ENCODE measurements around the gene ITGA7.
"Not testable (repeated sequence)": the region's sequence is repeated elsewhere in the genome, so short reads cannot be mapped to it uniquely, and the experiment has no call there.

ITGA7 gene

DNA sequence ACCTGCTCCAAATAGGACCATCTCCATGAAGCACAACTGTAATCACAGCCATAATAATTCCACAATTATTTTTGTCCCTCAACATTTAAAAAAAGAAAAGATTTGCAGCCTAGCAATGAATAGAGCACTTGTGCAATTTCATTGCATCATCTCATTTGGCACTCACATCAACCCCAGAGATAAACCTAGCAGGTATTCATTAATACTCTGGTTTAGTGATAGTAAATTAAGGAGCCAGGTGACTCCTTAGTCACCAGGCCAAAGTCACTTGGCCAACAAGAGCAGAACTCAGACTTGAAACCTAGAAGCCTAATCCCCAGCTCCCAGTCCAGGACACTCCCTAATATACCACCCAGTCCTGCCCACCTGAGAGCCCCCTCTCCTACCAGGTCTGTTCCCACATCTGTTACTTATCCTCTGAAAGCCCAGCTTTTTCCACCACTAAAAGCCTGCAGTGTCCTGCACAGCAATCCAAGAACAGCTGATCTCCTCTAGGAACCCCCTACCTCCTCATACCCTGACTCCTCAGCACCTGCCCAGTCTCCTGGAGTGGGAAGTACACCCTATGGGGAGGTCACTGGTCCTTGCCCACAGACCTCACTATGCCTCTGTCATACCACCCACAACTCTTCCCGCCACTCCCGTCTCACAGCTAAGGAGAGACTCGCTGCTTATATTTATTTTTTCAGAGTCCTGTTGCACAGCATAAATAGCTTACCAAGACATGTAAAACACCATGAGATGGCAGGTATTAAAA, 48.9 kb downstream of the ITGA7 start:
- ATAC-seq (replicated peaks), result no peak
- Mint-ChIP-seq H3K4me3 (no peak overlapping the region), H3K27me3 (peaks cover 6 to 24% of the 10 kb centered on the region in 2 donors), H3K9me3 (no peaks in the 10 kb centered on the region), H3K27ac (no peak overlapping the region), H3K36me3 (ENCODE audit: insufficient read depth) (peaks cover 3% of the 10 kb centered on the region), H3K4me1 (ENCODE audit: low read depth in 2 of 2) (peaks cover 0 to 3% of the 10 kb centered on the region in 2 donors)
- no peak for DNase-seq

DNA sequence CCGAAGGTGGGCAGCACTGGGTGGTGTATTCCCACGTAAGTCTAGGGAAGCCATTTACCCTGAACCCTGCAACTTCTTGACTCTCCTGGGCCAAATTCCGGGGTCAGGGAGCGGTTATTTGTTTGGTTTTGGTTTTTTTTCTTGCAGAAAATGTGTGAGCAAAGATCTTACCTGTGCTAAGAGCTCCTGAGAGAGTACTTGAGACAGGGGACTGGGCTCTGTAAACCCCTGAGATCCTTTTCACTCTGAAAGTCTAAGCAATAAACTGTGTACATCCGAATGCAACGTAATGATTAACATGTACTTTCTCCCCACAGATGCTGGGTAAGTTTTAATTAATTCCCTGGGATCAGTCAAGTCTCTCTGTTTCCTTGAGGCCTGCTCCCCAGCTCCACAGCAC, 49.5 kb downstream of the ITGA7 start:
- Mint-ChIP-seq H3K4me1 (ENCODE audit: low read depth in 2 of 2) (peaks cover 0 to 3% of the 10 kb centered on the region in 2 donors), H3K9me3 (no peaks in the 10 kb centered on the region), H3K27ac (no peak overlapping the region), H3K27me3 (peaks cover 6 to 24% of the 10 kb centered on the region in 2 donors), H3K36me3 (ENCODE audit: insufficient read depth) (peaks cover 3% of the 10 kb centered on the region), H3K4me3 (no peak overlapping the region)
- DNase-seq (no peak), ATAC-seq (replicated peaks) (no peak)

DNA sequence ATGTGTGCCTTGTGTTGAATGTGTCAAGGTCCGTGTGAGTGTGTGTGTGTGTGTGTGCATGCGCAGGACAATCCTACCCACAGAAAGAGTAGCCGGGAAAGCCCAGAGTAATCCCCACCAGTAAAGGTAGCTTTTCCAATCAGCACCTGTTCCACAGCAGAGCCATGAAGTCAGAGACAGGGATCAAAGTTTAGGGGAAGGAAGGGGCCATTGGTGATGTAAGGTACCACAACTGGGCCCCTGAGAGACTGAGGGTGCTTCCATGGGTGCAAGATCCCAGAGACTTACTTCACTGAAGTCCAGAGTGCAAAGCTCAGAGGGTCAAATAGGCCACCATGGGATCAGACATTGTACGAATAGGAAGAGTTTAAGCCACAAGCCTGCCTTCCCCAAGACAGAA, 50.5 kb downstream of the ITGA7 start:
- peaks cover 0 to 15% of the 10 kb centered on the region in 2 donors for H3K27me3 Mint-ChIP-seq
- no peaks in the 10 kb centered on the region for H3K9me3 Mint-ChIP-seq
- H3K4me1 Mint-ChIP-seq (ENCODE audit: low read depth in 2 of 2), result peaks cover 0 to 3% of the 10 kb centered on the region in 2 donors
- peaks cover 3% of the 10 kb centered on the region for H3K36me3 Mint-ChIP-seq (ENCODE audit: insufficient read depth)
- H3K27ac Mint-ChIP-seq, result no peak overlapping the region
- no peak overlapping the region for H3K4me3 Mint-ChIP-seq
- ATAC-seq (replicated peaks) (no peak), DNase-seq (no peak)

DNA sequence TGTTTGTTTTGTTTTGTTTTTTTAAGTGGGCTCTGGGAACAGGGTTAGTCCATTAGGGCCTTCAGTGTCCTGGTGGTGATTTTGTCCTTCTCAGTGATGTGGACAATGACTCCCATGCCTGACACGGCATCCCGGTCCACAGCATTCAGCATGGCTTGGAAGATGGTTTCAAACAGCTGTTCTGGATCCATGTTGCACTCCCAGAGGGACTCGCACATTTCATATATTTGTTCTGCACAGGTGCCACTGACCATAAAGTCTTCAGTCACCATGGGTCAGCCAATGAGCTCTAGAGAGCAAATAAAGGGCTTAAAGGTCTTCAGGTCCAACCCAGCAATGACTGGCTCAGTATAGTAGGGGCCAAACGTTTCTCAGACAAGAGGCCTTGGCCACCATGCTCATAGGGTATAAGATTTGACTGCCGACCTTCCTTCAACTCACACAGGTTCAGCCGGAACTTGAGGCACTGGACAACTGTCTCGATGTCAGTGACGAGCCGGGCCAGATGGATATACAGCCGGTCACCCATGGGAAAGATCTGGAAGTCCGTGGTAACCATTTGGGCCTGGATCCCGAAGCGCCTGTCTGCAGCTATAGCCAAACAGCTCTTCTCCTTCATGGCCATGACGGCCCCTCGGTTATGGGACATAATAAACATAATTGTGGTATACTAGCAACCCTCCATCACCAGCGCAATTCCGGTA, 53.0 kb downstream of the ITGA7 start:
- Mint-ChIP-seq H3K4me3 (no peak overlapping the region), H3K36me3 (ENCODE audit: insufficient read depth) (peaks cover 3% of the 10 kb centered on the region), H3K4me1 (ENCODE audit: low read depth in 2 of 2) (peaks cover 0 to 3% of the 10 kb centered on the region in 2 donors), H3K27me3 (peaks cover 0 to 7% of the 10 kb centered on the region in 2 donors), H3K27ac (no peak overlapping the region), H3K9me3 (no peaks in the 10 kb centered on the region)
- DNase-seq, result no peak
- no peak for ATAC-seq (replicated peaks)

DNA sequence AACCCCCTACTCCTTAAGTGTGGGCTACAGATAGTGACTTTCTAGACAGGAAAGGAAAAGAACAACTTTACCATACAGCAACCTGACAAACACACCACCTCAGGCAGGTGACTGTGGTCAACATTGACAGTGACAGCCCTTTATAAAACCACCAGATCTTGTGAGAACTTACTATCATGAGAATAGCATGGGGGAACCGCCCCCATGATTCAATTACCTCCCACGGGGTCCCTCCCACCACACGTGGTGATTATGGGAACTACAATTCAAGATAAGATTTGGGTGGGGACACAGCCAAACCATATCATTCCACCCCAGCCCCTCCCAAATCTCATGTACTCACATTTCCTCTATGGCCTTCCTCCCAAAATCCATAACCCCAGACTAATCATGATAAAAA, 54.7 kb downstream of the ITGA7 start:
- no peak overlapping the region for H3K27ac Mint-ChIP-seq
- H3K36me3 Mint-ChIP-seq (ENCODE audit: insufficient read depth), result peaks cover 3% of the 10 kb centered on the region
- H3K9me3 Mint-ChIP-seq, result no peaks in the 10 kb centered on the region
- DNase-seq (no peak), ATAC-seq (replicated peaks) (peak; percentile 56)
- H3K4me3 Mint-ChIP-seq, result no peak overlapping the region
- no peaks in the 10 kb centered on the region for H3K27me3 Mint-ChIP-seq
- peaks cover 0 to 3% of the 10 kb centered on the region in 2 donors for H3K4me1 Mint-ChIP-seq (ENCODE audit: low read depth in 2 of 2)

DNA sequence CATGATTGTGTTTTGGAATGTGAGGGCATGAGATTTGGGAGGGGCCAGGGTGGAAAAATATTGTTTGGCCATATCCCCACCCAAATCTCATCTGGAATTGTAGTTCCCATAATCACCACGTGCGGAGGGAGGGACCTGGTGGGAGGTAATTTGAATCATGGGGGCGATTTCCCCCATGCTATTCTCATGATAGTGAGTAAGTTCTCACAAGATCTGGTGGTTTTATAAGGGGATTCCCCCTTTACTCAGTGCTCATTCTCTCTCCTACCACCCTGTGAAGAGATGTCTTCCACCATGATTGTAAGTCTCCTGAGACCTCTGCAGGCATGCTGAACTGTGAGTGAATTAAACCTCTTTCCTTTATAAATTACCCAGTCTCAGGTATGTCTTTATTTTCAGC, 55.4 kb downstream of the ITGA7 start:
- H3K36me3 Mint-ChIP-seq (ENCODE audit: insufficient read depth), result peaks cover 3% of the 10 kb centered on the region
- H3K4me3 Mint-ChIP-seq, result no peak overlapping the region
- H3K9me3 Mint-ChIP-seq, result no peaks in the 10 kb centered on the region
- H3K27ac Mint-ChIP-seq, result no peak overlapping the region
- peaks cover 0 to 3% of the 10 kb centered on the region in 2 donors for H3K4me1 Mint-ChIP-seq (ENCODE audit: low read depth in 2 of 2)
- peak; percentile 64 for ATAC-seq (replicated peaks)
- no peak for DNase-seq
- no peaks in the 10 kb centered on the region for H3K27me3 Mint-ChIP-seq

DNA sequence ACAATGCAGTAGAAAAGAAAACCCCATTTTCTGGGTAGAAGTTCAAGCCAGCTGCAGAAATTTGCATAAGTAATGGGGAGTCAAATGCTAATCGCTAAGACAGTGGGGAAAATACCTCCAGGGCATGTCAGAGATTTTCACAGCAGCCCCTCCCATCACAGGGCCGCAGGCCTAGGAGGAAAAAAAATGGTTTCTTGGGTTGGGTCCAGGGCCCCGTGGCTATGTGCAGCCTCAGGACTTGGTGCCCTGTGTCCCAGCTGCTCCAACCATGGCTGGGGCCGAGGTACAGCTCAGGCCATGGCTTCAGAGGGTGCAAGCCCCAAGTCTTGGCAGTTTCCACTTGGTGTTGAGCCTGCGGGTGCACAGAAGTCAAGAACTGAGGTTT, 56.4 kb downstream of the ITGA7 start:
- H3K27ac Mint-ChIP-seq, result no peak overlapping the region
- H3K4me3 Mint-ChIP-seq, result no peak overlapping the region
- no peaks in the 10 kb centered on the region for H3K27me3 Mint-ChIP-seq
- H3K36me3 Mint-ChIP-seq (ENCODE audit: insufficient read depth), result peaks cover 3% of the 10 kb centered on the region
- ATAC-seq (replicated peaks) (no peak), DNase-seq (no peak)
- no peaks in the 10 kb centered on the region for H3K9me3 Mint-ChIP-seq
- H3K4me1 Mint-ChIP-seq (ENCODE audit: low read depth in 2 of 2), result peaks cover 0 to 4% of the 10 kb centered on the region in 2 donors

DNA sequence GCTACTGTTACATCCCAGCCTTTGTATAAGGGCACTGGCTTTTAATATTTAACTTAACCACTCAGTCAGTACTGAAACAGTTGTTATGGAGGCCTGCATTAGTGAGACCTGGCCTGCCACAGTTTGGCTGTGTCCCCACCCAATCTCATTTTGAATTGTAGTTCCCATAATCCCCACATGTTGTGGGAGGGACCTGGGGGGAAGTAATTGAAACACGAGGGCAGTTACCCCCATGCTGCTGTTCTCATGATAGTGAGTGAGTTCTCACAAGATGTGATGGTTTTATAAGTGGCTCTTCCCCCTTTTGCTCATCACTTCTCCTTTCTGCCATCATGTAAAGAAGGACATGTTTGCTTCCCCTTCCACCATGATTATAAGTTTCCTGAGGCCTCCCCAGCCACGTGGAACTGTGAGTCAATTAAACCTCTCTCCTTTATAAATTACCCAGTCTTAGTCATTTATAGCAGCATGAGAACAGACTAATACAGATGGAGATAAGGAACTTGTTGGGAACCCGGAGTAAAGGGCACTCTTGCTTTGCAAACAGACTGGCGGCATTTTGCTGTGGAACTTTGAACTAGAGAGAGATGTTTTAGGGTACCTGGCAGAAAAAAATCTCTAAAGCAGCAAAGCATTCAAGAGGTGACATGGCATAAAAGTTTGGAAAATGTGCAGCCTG, 56.9 kb downstream of the ITGA7 start:
- not testable (repeated sequence) for DNase-seq; H3K4me3 Mint-ChIP-seq; ATAC-seq (replicated peaks); H3K4me1 Mint-ChIP-seq (ENCODE audit: low read depth in 2 of 2); H3K9me3 Mint-ChIP-seq; H3K36me3 Mint-ChIP-seq (ENCODE audit: insufficient read depth); H3K27me3 Mint-ChIP-seq; H3K27ac Mint-ChIP-seq

DNA sequence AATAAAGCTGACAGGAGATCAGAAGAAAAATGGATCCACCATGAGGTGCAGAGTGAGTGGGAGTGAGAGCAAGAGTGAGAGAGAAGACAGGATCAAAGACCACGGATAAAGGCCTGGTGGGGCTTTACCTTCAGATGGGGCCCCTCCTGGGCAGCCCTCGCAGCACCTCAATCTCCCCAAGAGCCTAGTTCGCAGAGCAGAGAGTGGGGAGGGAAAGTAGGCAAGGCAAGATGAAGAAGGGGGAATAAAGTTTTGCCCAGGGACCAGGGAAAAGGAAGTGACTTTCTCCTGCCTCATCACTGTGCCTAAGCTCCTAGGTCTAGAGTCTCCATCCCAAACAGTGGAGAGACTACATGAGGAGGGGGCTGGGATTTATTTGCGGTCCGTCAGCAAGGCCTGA, 60.7 kb downstream of the ITGA7 start:
- H3K36me3 Mint-ChIP-seq (ENCODE audit: insufficient read depth), result no peaks in the 10 kb centered on the region
- no peak overlapping the region for H3K4me3 Mint-ChIP-seq
- ATAC-seq (replicated peaks) (no peak), DNase-seq (no peak)
- H3K27me3 Mint-ChIP-seq, result no peaks in the 10 kb centered on the region
- peaks cover 4 to 6% of the 10 kb centered on the region in 2 donors for H3K4me1 Mint-ChIP-seq (ENCODE audit: low read depth in 2 of 2)
- H3K9me3 Mint-ChIP-seq, result no peaks in the 10 kb centered on the region
- H3K27ac Mint-ChIP-seq, result no peak overlapping the region

DNA sequence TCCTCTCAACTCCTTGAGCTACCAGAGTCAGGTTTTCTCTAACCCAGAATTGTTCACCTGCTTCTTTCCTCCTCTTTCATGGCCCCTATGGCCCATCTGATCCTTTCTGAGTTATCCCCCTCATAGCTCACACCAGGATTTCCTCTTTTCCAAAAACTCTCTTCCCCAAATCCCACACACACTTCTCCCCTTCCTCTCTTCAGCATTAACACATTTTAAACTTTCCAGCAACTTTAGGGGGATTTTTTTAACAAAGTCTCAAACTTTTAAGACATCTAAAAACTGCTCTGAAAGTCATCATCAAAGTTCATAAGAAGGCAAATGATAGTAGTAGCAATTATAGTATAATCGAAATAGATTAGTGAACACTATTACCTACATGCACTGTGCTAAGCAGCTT, 63.1 kb downstream of the ITGA7 start:
- Mint-ChIP-seq H3K27ac (peak overlapping the region in 1 of 2 donors; percentile 2), H3K4me1 (ENCODE audit: low read depth in 2 of 2) (peaks cover 4 to 6% of the 10 kb centered on the region in 2 donors)
- ATAC-seq (replicated peaks), result no peak

DNA sequence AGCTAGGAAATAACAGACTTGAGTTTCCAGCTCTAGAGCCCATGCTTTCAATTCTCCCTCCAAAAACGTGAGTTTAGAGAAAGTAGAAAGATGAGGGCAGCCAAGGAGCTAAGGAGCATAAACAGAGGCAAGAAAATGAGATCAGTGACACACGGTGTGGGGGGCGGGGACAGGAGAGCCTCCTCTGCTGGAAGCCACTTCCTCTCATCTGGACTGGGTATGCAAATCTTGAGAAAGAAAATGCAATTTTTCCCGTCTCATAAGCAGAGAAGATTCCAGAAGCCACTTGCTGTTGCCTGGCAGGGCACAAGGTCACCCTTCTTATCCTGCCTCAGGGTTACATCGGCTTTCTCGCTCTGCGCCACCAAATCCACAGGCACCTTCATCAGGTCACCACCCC, 65.0 kb downstream of the ITGA7 start:
- Mint-ChIP-seq H3K9me3 (no peaks in the 10 kb centered on the region), H3K4me3 (no peak overlapping the region), H3K27me3 (peaks cover 8 to 22% of the 10 kb centered on the region in 2 donors), H3K36me3 (ENCODE audit: insufficient read depth) (no peaks in the 10 kb centered on the region), H3K4me1 (ENCODE audit: low read depth in 2 of 2) (peaks cover 4 to 8% of the 10 kb centered on the region in 2 donors), H3K27ac (peak overlapping the region in 1 of 2 donors; percentile 41)
- ATAC-seq (replicated peaks) (no peak), DNase-seq (no peak)

More for the DNA sequence above, 63.1 kb downstream of the ITGA7 start:
- Mint-ChIP-seq H3K9me3 (no peaks in the 10 kb centered on the region), H3K27me3 (peaks cover 0 to 2% of the 10 kb centered on the region in 2 donors), H3K4me3 (no peak overlapping the region), H3K36me3 (ENCODE audit: insufficient read depth) (no peaks in the 10 kb centered on the region)
- no peak for DNase-seq

DNA sequence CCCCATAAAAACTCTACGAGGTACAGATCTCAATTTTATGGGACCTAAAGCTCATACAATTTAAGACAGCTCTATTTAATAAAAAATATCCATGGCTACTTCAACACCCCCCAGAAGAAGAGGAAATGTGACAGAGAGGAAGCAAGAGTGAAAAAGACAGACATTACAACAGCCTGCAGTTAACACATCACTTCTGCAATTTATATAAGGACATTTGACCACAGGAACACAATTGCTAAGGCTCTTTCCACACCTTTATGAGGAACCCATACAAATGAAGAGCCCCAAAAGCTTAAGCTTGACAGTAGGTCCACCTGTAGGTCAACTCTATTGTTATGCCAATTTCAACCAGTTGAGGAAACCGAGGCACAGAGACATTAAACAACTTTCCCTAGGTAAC, 65.4 kb downstream of the ITGA7 start:
- Mint-ChIP-seq H3K4me3 (no peak overlapping the region), H3K27ac (peak overlapping the region in 1 of 2 donors; percentile 41), H3K36me3 (ENCODE audit: insufficient read depth) (no peaks in the 10 kb centered on the region), H3K27me3 (peaks cover 12 to 26% of the 10 kb centered on the region in 2 donors), H3K4me1 (ENCODE audit: low read depth in 2 of 2) (peaks cover 4 to 12% of the 10 kb centered on the region in 2 donors), H3K9me3 (no peaks in the 10 kb centered on the region)
- DNase-seq, result no peak
- ATAC-seq (replicated peaks), result no peak

DNA sequence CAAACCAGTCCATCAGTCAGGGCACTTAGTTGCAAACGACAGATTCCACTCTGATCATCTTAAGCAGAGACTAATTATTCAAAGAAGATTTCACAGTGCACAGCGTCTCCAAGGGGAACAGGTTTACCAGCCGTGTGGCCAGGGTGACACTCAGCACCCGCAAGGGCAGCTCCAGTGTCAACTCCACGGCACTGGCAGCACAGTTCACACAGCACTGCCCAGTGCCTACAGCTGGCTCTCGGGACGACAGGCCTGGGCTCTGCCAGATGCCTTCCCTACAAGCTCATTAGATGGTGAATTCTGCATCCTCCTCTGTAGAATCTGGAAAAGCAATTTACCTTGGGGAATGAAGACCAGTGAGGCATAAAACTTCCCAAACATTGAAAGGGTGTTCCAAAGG, 66.1 kb downstream of the ITGA7 start:
- ATAC-seq (replicated peaks) (no peak), DNase-seq (no peak)
- Mint-ChIP-seq H3K27me3 (peaks cover 17 to 32% of the 10 kb centered on the region in 2 donors), H3K36me3 (ENCODE audit: insufficient read depth) (no peaks in the 10 kb centered on the region), H3K4me1 (ENCODE audit: low read depth in 2 of 2) (peaks cover 0 to 16% of the 10 kb centered on the region in 2 donors), H3K4me3 (no peak overlapping the region), H3K27ac (no peak overlapping the region), H3K9me3 (no peaks in the 10 kb centered on the region)
